Liver (tissue), 9 donors: Measurements from ENCODE around the gene STUM. TPM values are rescaled to one million over a fixed set of nuclear protein-coding genes. Genes with fewer than 3 reads are reported as not detected.

Source experiments
- DNase-seq: peaks from one replicate; pipeline ENCODE4 v3.0.0-alpha.2; 2017; ENCODE audit warnings: low spot score
- H3K27ac ChIP-seq, 2 donors: one replicate each; pipeline ENCODE4 v1.7.0; 2013; ENCODE audit warnings: inconsistent platforms in 2 of 2, low read length in 2 of 2, control low read depth in 1 of 2, low read depth in 1 of 2, mild to moderate bottlenecking in 1 of 2
- H3K27me3 ChIP-seq, 4 donors: one replicate each; pipeline versions ENCODE4 v1.6.1 to v1.7.0; 2013; ENCODE audit warnings: low read length in 3 of 4, inconsistent platforms in 1 of 4, mild to moderate bottlenecking in 1 of 4, moderate library complexity in 1 of 4; ENCODE audit not compliant: control insufficient read depth in 4 of 4, insufficient read depth in 4 of 4
- H3K36me3 ChIP-seq, 4 donors: one replicate each; pipeline versions ENCODE4 v1.6.1 to v1.7.0; 2013; ENCODE audit warnings: low read length in 3 of 4, mild to moderate bottlenecking in 3 of 4, low read depth in 1 of 4, moderate library complexity in 1 of 4; ENCODE audit not compliant: control insufficient read depth in 4 of 4, insufficient read depth in 3 of 4
- H3K4me1 ChIP-seq, 4 donors: one replicate each; pipeline versions ENCODE4 v1.6.1 to v1.7.0; 2013; ENCODE audit warnings: low read length in 3 of 4, mild to moderate bottlenecking in 3 of 4, moderate library complexity in 1 of 4; ENCODE audit not compliant: control insufficient read depth in 4 of 4, insufficient read depth in 4 of 4
- H3K4me3 ChIP-seq, 3 donors: one replicate each; pipeline versions ENCODE4 v1.6.1 to v1.7.0; 2013; ENCODE audit warnings: low read length in 3 of 3, control low read depth in 1 of 3, low read depth in 1 of 3, mild to moderate bottlenecking in 1 of 3
- H3K9ac ChIP-seq, 2 donors: one replicate each; pipeline ENCODE4 v1.7.0; 2013; ENCODE audit warnings: low read length in 2 of 2, mild to moderate bottlenecking in 2 of 2, moderate library complexity in 2 of 2, control low read depth in 1 of 2, low read depth in 1 of 2
- H3K9me3 ChIP-seq, 4 donors: one replicate each; pipeline versions ENCODE4 v1.6.1 to v1.7.0; 2013; ENCODE audit warnings: low read length in 3 of 4; ENCODE audit not compliant: control insufficient read depth in 4 of 4
- EGR1 ChIP-seq, 2 donors: IDR thresholded peaks; 2 replicates each; pipeline ENCODE4 v1.6.1; 2016 to 2018; ENCODE audit warnings: antibody characterized with exemption in 2 of 2, low read depth in 2 of 2
- FOXA1 ChIP-seq: IDR thresholded peaks from 2 replicates; pipeline ENCODE4 v1.6.1; 2016; ENCODE audit warnings: antibody characterized with exemption
- FOXA2 ChIP-seq: IDR thresholded peaks from 2 replicates; pipeline ENCODE4 v1.6.1; 2016; ENCODE audit warnings: antibody characterized with exemption
- GABPA ChIP-seq, 2 donors: IDR thresholded peaks in 1 of 2; conservative IDR thresholded peaks in 1 of 2; 2 replicates each; pipeline ENCODE4 v1.6.1; 2016; ENCODE audit warnings: antibody characterized with exemption in 2 of 2, mild to moderate bottlenecking in 1 of 2, moderate library complexity in 1 of 2
- HNF4A ChIP-seq, 2 donors: conservative IDR thresholded peaks; 2 replicates each; pipeline ENCODE4 v1.6.1; 2016; ENCODE audit warnings: antibody characterized with exemption in 2 of 2, mild to moderate bottlenecking in 2 of 2
- HNF4G ChIP-seq: IDR thresholded peaks from 2 replicates; pipeline ENCODE4 v1.6.1; 2016; ENCODE audit warnings: antibody characterized with exemption
- JUND ChIP-seq, 2 donors: IDR thresholded peaks; 2 replicates each; pipeline ENCODE4 v1.6.1; 2016; ENCODE audit warnings: antibody characterized with exemption in 2 of 2
- NR2F2 ChIP-seq: IDR thresholded peaks from 2 replicates; pipeline ENCODE4 v1.6.1; 2016; ENCODE audit warnings: antibody characterized with exemption
- RAD21 ChIP-seq, 2 donors: IDR thresholded peaks; 2 replicates each; pipeline ENCODE4 v1.6.1; 2016; ENCODE audit warnings: antibody characterized with exemption in 2 of 2, mild to moderate bottlenecking in 2 of 2
- RXRA ChIP-seq, 2 donors: IDR thresholded peaks; 2 replicates each; pipeline ENCODE4 v1.6.1; 2017 to 2018; ENCODE audit warnings: antibody characterized with exemption in 2 of 2, mild to moderate bottlenecking in 1 of 2
- SP1 ChIP-seq: IDR thresholded peaks from 2 replicates; pipeline ENCODE4 v1.6.1; 2018; ENCODE audit warnings: antibody characterized with exemption, mild to moderate bottlenecking
- TAF1 ChIP-seq: conservative IDR thresholded peaks from 2 replicates; pipeline ENCODE4 v1.6.1; 2016; ENCODE audit warnings: antibody characterized with exemption, mild to moderate bottlenecking
- YY1 ChIP-seq: IDR thresholded peaks from 2 replicates; pipeline ENCODE4 v1.6.1; 2016; ENCODE audit warnings: antibody characterized with exemption, mild to moderate bottlenecking
- polyA plus RNA-seq, 2 donors: library from polyadenylated mRNA; stranded (reverse) in 1 of 2; unstranded in 1 of 2; fragments of 200-250 nt in 1 of 2; fragments of >200 nt in 1 of 2; fragmentation: Nextera tagmentation in 1 of 2; extraction: Ambion mirVana in 1 of 2; gene quantifications; one replicate each; pipeline versions ENCODE4 v1.2.1 to v1.2.3, GENCODE V29; 2013 to 2015
- total RNA-seq, 2 donors: library from RNA; depleted of rRNA; stranded (reverse); fragments of >200 nt; gene quantifications; one replicate each; pipeline ENCODE4 v1.2.3, GENCODE V29; 2014
- TF ChIP-seq, protein P1 (sequence below): IDR thresholded peaks from 2 replicates; pipeline ENCODE4 v1.6.1; 2016; ENCODE audit warnings: antibody characterized with exemption
- TF ChIP-seq, protein P2 (sequence below): IDR thresholded peaks from 2 replicates; pipeline ENCODE4 v1.6.1; 2016; ENCODE audit warnings: antibody characterized with exemption
- TF ChIP-seq, protein P3 (sequence below): IDR thresholded peaks from 2 replicates; pipeline ENCODE4 v1.6.1; 2016; ENCODE audit warnings: antibody characterized with exemption, mild to moderate bottlenecking
- TF ChIP-seq, protein P4 (sequence below): fragments of 150-350 bp; IDR thresholded peaks from 2 replicates; pipeline ENCODE4 v1.5.1; 2017; ENCODE audit warnings: improper control_type of control experiment, low read depth, low read length; ENCODE audit not compliant: missing input control
- TF ChIP-seq, protein P5 (sequence below): IDR thresholded peaks from 2 replicates; pipeline ENCODE4 v1.6.1; 2016; ENCODE audit warnings: antibody characterized with exemption
- donor health status: healthy.
- donor health status: healthy.
- donor health status: healthy.
- donor health status: healthy.
- donor health status: healthy.

The STUM gene
- total and polyA plus RNA-seq, 4 donors: 0.03 to 0.14 (median 0.07) TPM

DNA sequence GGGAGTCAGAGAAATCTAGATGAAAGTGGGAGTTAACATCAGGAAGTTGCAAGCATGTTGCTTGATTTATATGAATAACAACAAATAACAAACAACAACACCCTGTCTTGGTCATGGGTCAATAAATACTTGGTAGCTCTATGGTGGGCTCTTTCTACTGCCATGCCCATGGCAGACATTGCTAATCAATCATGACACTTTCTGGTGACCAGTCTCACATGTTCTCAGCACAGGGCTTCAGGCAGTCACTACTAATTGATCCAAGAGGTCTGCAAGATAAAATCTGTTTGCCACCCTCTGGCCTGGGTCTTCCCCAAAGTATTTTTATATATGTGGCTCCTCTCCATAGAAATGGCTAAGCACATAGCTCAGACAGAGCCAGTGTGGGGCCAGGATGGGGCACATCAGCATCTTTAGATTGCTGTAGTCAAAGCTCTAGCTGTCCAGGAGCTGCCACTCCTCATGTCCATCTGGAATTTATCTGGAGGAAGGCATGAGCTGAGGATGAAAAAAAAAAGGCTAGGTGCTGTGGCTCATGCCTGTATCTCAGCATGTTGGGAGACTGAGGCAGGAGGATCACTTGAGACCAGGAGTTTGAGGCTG, 51.2 kb downstream of the STUM start:
- H3K27ac ChIP-seq: no peak overlapping the region
- peaks cover 0 to 2% (median 0%) of the 10 kb centered on the region in 4 donors for H3K9me3 ChIP-seq
- no peak for TF ChIP-seq RXRA (IDR thresholded peaks at IDR 0.05)
- TF ChIP-seq YY1: no peak
- TF ChIP-seq, protein P1, sequence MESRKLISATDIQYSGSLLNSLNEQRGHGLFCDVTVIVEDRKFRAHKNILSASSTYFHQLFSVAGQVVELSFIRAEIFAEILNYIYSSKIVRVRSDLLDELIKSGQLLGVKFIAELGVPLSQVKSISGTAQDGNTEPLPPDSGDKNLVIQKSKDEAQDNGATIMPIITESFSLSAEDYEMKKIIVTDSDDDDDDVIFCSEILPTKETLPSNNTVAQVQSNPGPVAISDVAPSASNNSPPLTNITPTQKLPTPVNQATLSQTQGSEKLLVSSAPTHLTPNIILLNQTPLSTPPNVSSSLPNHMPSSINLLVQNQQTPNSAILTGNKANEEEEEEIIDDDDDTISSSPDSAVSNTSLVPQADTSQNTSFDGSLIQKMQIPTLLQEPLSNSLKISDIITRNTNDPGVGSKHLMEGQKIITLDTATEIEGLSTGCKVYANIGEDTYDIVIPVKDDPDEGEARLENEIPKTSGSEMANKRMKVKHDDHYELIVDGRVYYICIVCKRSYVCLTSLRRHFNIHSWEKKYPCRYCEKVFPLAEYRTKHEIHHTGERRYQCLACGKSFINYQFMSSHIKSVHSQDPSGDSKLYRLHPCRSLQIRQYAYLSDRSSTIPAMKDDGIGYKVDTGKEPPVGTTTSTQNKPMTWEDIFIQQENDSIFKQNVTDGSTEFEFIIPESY: no peak
- no peak for TF ChIP-seq HNF4G
- TF ChIP-seq EGR1 (IDR thresholded peaks at IDR 0.05; ENCODE audit: low read depth in 2 of 2): no peak
- no peak for TF ChIP-seq RAD21 (IDR thresholded peaks at IDR 0.05)
- no peak for TF ChIP-seq FOXA2
- no peak for TF ChIP-seq SP1
- TF ChIP-seq, protein P2, sequence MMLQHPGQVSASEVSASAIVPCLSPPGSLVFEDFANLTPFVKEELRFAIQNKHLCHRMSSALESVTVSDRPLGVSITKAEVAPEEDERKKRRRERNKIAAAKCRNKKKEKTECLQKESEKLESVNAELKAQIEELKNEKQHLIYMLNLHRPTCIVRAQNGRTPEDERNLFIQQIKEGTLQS: no peak
- TF ChIP-seq, protein P3, sequence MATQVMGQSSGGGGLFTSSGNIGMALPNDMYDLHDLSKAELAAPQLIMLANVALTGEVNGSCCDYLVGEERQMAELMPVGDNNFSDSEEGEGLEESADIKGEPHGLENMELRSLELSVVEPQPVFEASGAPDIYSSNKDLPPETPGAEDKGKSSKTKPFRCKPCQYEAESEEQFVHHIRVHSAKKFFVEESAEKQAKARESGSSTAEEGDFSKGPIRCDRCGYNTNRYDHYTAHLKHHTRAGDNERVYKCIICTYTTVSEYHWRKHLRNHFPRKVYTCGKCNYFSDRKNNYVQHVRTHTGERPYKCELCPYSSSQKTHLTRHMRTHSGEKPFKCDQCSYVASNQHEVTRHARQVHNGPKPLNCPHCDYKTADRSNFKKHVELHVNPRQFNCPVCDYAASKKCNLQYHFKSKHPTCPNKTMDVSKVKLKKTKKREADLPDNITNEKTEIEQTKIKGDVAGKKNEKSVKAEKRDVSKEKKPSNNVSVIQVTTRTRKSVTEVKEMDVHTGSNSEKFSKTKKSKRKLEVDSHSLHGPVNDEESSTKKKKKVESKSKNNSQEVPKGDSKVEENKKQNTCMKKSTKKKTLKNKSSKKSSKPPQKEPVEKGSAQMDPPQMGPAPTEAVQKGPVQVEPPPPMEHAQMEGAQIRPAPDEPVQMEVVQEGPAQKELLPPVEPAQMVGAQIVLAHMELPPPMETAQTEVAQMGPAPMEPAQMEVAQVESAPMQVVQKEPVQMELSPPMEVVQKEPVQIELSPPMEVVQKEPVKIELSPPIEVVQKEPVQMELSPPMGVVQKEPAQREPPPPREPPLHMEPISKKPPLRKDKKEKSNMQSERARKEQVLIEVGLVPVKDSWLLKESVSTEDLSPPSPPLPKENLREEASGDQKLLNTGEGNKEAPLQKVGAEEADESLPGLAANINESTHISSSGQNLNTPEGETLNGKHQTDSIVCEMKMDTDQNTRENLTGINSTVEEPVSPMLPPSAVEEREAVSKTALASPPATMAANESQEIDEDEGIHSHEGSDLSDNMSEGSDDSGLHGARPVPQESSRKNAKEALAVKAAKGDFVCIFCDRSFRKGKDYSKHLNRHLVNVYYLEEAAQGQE: no peak
- no peak for TF ChIP-seq JUND (IDR thresholded peaks at IDR 0.05)
- TF ChIP-seq FOXA1: no peak
- no peak for TF ChIP-seq GABPA (IDR thresholded peaks at IDR 0.05 in 1 of 2, conservative IDR thresholded peaks at IDR 0.05 in 1 of 2)
- TF ChIP-seq TAF1: no peak
- TF ChIP-seq, protein P4, sequence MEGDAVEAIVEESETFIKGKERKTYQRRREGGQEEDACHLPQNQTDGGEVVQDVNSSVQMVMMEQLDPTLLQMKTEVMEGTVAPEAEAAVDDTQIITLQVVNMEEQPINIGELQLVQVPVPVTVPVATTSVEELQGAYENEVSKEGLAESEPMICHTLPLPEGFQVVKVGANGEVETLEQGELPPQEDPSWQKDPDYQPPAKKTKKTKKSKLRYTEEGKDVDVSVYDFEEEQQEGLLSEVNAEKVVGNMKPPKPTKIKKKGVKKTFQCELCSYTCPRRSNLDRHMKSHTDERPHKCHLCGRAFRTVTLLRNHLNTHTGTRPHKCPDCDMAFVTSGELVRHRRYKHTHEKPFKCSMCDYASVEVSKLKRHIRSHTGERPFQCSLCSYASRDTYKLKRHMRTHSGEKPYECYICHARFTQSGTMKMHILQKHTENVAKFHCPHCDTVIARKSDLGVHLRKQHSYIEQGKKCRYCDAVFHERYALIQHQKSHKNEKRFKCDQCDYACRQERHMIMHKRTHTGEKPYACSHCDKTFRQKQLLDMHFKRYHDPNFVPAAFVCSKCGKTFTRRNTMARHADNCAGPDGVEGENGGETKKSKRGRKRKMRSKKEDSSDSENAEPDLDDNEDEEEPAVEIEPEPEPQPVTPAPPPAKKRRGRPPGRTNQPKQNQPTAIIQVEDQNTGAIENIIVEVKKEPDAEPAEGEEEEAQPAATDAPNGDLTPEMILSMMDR: no peak
- TF ChIP-seq NR2F2: no peak
- TF ChIP-seq, protein P5, sequence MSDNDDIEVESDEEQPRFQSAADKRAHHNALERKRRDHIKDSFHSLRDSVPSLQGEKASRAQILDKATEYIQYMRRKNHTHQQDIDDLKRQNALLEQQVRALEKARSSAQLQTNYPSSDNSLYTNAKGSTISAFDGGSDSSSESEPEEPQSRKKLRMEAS: no peak
- no peak for TF ChIP-seq HNF4A (conservative IDR thresholded peaks at IDR 0.05)
- no peak overlapping the region for H3K4me3 ChIP-seq
- no peak overlapping the region for H3K9ac ChIP-seq
- peaks cover 0 to 12% (median 10%) of the 10 kb centered on the region in 4 donors for H3K4me1 ChIP-seq
- no peaks in the 10 kb centered on the region for H3K36me3 ChIP-seq
- no peak for DNase-seq
- H3K27me3 ChIP-seq: no peaks in the 10 kb centered on the region
